IPS-NIHi7 (cell line): ENCODE results near the gene TFF3.
A peak's percentile ranks its signal among the peaks of the same experiment; 100 is the strongest.
"Not testable (repeated sequence)": the region's sequence is repeated elsewhere in the genome, so short reads cannot be mapped to it uniquely, and the experiment has no call there.

ENCODE experiments used
- DNase-seq: peaks from one replicate; pipeline ENCODE4 v3.0.0; 2012; ENCODE audit warnings: mixed read lengths; ENCODE audit errors: extremely low spot score

Gene TFF3

GRCh38 chr21:42304556-42305454 is 10.4 kb downstream of the TFF3 start:
- DNase-seq: no peak

- no peak for DNase-seq
Observed at GRCh38 chr21:42303443-42303842, 11.8 kb downstream of the TFF3 start.

- DNase-seq: no peak
Observed at GRCh38 chr21:42302794-42303193, 12.4 kb downstream of the TFF3 start.

- no peak for DNase-seq
Observed at GRCh38 chr21:42302076-42302650, 13.0 kb downstream of the TFF3 start.

- DNase-seq: no peak
Observed at GRCh38 chr21:42301371-42302075, 13.7 kb downstream of the TFF3 start.

- DNase-seq: no peak
Observed at GRCh38 chr21:42300956-42301355, 14.3 kb downstream of the TFF3 start.

GRCh38 chr21:42300045-42300583 is 15.1 kb downstream of the TFF3 start:
- DNase-seq: no peak

GRCh38 chr21:42299324-42300044 is 15.7 kb downstream of the TFF3 start:
- DNase-seq: no peak

- no peak for DNase-seq
Observed at GRCh38 chr21:42298657-42299056, 16.6 kb downstream of the TFF3 start.

- DNase-seq: peak; percentile 76
Observed at GRCh38 chr21:42298237-42298636, 17.0 kb downstream of the TFF3 start.

GRCh38 chr21:42297377-42297776 is 17.8 kb downstream of the TFF3 start:
- DNase-seq: no peak

GRCh38 chr21:42296501-42296900 is 18.7 kb downstream of the TFF3 start:
- no peak for DNase-seq

GRCh38 chr21:42295845-42296244 is 19.4 kb downstream of the TFF3 start:
- no peak for DNase-seq

GRCh38 chr21:42294273-42294880 is 20.8 kb downstream of the TFF3 start:
- no peak for DNase-seq

GRCh38 chr21:42293649-42294272 is 21.4 kb downstream of the TFF3 start:
- no peak for DNase-seq

GRCh38 chr21:42292563-42293142 is 22.6 kb downstream of the TFF3 start:
- not testable (repeated sequence) for DNase-seq

- no peak for DNase-seq
Observed at GRCh38 chr21:42291751-42292562, 23.3 kb downstream of the TFF3 start.

- DNase-seq: no peak
Observed at GRCh38 chr21:42291003-42291750, 24.0 kb downstream of the TFF3 start.

GRCh38 chr21:42290505-42290904 is 24.7 kb downstream of the TFF3 start:
- no peak for DNase-seq
